SK-N-MC (cell line): ENCODE results near the gene VIPAS39.

ENCODE experiments used
- EZH2 ChIP-seq: fragments of 200-600 bp; sonication (generic); IDR thresholded peaks from one replicate; pipeline ENCODE4 v1.6.1; 2017; ENCODE audit warnings: antibody characterized with exemption
- FOXP2 ChIP-seq: optimal IDR thresholded peaks from 2 replicates; pipeline ENCODE3; 2011; ENCODE audit warnings: mild to moderate bottlenecking, moderate library complexity; ENCODE audit not compliant: insufficient read depth; ENCODE audit errors: extremely low read length, control extremely low read depth
- POLR2AphosphoS5 ChIP-seq: IDR thresholded peaks from 2 replicates; pipeline ENCODE4 v1.6.1; 2012; ENCODE audit warnings: mild to moderate bottlenecking, low read depth, low read length, borderline replicate concordance

DNA sequence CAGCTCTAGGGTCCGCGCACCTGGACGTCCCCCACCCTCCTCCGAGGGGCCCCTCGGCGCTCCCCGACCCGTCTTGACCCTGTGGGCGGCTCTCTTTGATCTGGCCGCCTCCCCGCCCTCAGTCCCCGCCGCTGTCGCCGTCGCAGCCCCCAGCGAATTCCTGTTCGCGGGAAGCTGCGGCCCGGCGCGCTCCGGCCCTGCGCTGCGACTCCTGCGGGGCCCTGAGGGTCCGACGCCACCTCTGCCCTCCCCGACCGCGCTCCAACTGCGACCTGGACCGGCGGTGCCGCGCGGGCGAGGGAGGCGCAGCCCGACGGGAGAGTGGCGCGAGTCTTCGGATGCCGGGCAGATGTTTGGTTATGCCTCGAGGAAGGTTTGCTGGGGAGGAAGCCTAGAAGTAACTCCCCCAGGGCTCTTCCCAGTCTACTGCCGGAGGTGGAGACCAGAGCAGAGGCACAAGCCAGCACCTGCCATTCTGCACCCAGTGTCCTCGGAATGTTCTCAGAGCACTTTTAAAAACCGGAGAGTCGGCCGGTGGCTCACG lies 41.7 kb upstream of the VIPAS39 start:
- TF ChIP-seq POLR2AphosphoS5 (no peak), EZH2 (no peak), FOXP2 (no peak)
